GM19395 (cell line): ENCODE results near the gene RUBCNL.

Experiments
- ATAC-seq: cut with Tn5 transposase; IDR thresholded peaks from one replicate; pipeline ENCODE4 v1.9.1; 2021; ENCODE audit warnings: mild to moderate bottlenecking, moderate library complexity; ENCODE audit not compliant: unreplicated experiment

RUBCNL gene

DNA sequence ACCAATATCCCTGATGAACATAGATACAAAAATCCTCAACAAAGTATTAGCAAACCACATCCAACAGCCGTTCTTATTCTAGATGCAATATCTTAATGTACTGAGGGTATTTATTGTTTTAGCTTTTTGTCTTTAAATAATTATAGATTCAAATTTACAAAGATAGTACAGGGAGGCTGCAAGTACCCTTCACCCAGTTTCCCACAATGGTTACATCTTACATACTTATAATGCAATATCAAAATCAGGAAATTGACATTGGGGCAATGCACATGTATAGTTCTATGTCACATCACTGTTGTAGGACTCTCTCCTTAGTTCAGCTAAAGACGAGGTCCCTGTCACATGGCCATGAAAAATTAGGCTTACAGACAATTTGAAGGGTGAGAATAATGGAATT, 75.8 kb downstream of the RUBCNL start:
- ATAC-seq = no peak

GRCh38 chr13:46310066-46310465, 77.0 kb downstream of the RUBCNL start:
- no peak for ATAC-seq

GRCh38 chr13:46307554-46307953, 79.5 kb downstream of the RUBCNL start:
- ATAC-seq = no peak

DNA sequence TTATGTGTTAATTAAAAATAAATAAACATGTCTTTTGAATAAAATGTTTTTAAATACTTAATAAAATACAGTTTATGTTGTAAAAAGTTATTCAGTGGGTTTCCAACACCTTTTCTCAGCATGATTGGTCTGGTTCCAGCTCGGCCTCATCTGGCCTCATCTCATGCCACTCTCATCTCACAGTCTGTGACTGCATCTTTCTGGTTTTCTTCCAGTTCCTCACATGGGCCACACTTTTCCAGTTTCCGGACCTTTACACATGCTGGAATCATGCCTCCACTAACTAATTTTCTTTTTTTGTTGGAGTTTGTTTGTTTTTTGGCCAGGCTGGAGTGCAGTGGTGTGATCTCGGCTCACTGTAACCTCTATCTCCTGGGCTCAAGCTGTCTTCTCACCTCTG, 82.5 kb downstream of the RUBCNL start:
- no peak for ATAC-seq

DNA sequence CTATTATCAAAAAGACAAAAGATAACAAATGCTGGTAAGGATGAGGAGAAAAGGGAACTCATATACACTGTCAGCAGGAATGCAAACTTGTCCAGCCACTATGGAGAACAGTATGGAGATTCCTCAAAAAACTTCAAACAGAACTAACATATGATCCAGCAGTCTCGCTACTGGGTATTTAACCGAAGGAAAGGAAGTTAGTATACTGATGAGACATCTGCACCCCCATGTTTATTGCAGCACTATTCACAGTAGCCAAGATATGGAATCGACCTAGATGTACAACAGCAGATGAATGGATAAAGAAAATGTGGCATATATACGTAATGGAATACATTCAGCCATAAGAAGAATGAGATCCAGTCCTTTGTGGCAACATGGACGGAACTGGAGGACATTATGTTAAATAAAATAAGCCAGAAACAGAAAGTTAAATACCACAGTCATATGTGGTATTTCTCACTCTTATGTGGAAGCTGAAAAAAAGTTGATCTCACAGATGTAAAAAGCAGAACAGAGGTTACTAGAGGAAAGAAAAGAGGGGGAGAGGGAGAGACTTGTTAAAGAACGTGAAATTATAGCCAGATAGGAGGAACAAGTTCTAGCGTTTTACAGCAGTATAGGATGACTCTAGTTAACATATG, 83.2 kb downstream of the RUBCNL start:
- ATAC-seq = no peak

DNA sequence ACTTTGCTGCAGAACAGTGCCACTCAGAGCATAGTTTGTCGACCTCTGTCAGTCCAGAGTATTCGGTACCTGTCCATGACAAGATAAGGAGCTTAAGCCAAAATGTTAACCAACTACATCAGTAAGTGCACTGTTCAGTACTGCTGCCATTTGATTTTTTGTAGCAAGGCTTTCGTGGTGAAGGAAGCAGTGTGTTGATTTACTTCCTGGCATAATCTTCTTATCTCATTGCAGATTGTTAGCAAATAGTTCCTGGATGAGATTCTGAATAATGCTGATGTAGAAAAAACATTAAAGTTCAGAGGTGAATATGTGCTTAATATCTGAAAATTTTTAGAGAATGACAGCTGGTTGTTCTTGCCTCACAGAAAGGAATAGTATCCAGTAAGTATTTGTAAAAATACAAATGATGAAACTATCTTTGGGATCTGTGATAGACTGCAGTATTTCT, 89.7 kb downstream of the RUBCNL start:
- ATAC-seq = no peak

DNA sequence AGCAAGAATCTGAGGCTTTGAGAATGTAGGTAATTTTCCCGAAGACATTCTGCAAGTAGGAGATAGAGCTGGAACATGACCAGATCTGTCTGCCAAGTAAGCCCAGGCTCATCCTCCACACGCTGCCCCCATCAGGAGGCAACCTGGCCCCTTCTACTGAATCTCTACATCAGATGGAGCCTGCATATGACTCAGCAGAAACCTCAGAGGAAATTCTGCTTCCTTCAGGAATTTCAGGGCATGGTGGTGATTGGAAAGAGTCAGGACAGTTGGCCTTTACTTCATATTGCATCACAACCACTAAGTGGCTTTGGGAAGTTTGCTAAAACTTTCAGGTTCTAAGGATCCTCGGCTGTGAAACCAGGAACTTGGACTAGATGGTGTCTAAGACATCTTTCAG, 90.1 kb downstream of the RUBCNL start:
- ATAC-seq = no peak

GRCh38 chr13:46296115-46296822, 90.8 kb downstream of the RUBCNL start:
- peak; percentile 55 for ATAC-seq

DNA sequence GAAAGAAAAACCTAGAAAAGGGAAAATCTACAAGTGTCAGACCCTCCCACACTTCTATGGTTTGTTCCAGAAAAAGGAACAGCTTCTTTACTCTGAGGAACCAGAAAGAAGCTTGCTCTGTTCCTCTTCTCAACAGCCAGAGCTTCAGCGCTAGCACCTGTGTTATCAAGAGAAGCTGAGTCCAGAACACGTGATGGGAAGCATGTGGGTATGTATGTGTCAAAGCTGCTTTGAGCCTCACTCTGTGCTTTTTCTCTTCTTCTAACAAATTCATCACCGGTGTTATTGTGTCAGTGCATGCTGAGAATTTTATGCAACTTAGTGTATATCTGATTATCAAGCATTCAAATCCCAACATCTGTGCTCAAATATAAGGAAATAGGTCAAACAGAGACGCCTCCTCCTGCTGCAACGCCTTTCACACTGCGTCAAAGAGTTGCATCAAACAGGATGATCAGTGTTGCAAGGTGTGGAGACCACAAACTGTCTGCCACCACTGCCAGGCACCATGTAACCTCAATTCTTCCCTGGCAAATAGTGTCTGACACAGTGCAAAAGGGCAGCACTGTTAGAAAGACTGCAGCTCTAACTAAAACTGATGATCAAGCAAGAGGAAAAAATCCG, 91.4 kb downstream of the RUBCNL start:
- peak; percentile 74 for ATAC-seq

GRCh38 chr13:46293436-46293835, 93.6 kb downstream of the RUBCNL start:
- no peak for ATAC-seq
